Trophoblast cell (in vitro differentiated cells and primary cell): ENCODE measurements around the gene ZNF552.

ENCODE experiments used
- DNase-seq, 2 donors: peaks; one replicate each; pipeline ENCODE4 v3.0.0-alpha.2; 2016
- H2AFZ ChIP-seq: 2 replicates; pipeline ENCODE4 v1.6.1; 2013; ENCODE audit warnings: low read length, moderate library complexity, mild to moderate bottlenecking; ENCODE audit not compliant: insufficient read depth, poor library complexity
- H2AK5ac ChIP-seq: 2 replicates; pipeline ENCODE4 v1.6.1; 2013; ENCODE audit warnings: mild to moderate bottlenecking, low read length
- H2BK120ac ChIP-seq: 2 replicates; pipeline ENCODE4 v1.6.1; 2013; ENCODE audit warnings: low read length, mild to moderate bottlenecking, moderate library complexity; ENCODE audit not compliant: insufficient read depth, poor library complexity
- H2BK12ac ChIP-seq: 2 replicates; pipeline ENCODE4 v1.6.1; 2013; ENCODE audit warnings: mild to moderate bottlenecking, low read length, moderate library complexity
- H2BK5ac ChIP-seq: 2 replicates; pipeline ENCODE4 v1.6.1; 2013; ENCODE audit warnings: low read length, low read depth, moderate library complexity, mild to moderate bottlenecking; ENCODE audit not compliant: poor library complexity
- H3K14ac ChIP-seq: 2 replicates; pipeline ENCODE4 v1.6.1; 2013; ENCODE audit warnings: mild to moderate bottlenecking, low read length
- H3K18ac ChIP-seq: 2 replicates; pipeline ENCODE4 v1.6.1; 2013; ENCODE audit warnings: mild to moderate bottlenecking, low read length
- H3K23ac ChIP-seq: 2 replicates; pipeline ENCODE4 v1.6.1; 2013; ENCODE audit warnings: low read length
- H3K27ac ChIP-seq: 2 replicates; pipeline ENCODE4 v1.5.1; 2013; ENCODE audit warnings: low read depth, mild to moderate bottlenecking, inconsistent platforms, low read length, moderate library complexity
- H3K27me3 ChIP-seq: 2 replicates; pipeline ENCODE4 v1.6.1; 2013; ENCODE audit warnings: inconsistent platforms, mild to moderate bottlenecking, low read length, moderate library complexity; ENCODE audit not compliant: insufficient read depth
- H3K36me3 ChIP-seq, 2 experiments: 1 replicate in 1 of 2; 2 replicates in 1 of 2; pipeline ENCODE4 v1.6.1; 2013; ENCODE audit warnings: low read length in 2 of 2, mild to moderate bottlenecking in 2 of 2, moderate library complexity in 1 of 2; ENCODE audit not compliant: insufficient read depth in 2 of 2, control insufficient read depth in 1 of 2
- H3K4ac ChIP-seq: 2 replicates; pipeline ENCODE4 v1.6.1; 2013; ENCODE audit warnings: low read depth, mild to moderate bottlenecking, low read length, moderate library complexity
- H3K4me1 ChIP-seq, 2 experiments: 1 replicate in 1 of 2; 2 replicates in 1 of 2; pipeline ENCODE4 v1.6.1; 2013; ENCODE audit warnings: low read length in 2 of 2, mild to moderate bottlenecking in 2 of 2, moderate library complexity in 1 of 2; ENCODE audit not compliant: insufficient read depth in 2 of 2, control insufficient read depth in 1 of 2
- H3K4me2 ChIP-seq: 2 replicates; pipeline ENCODE4 v1.6.1; 2013; ENCODE audit warnings: inconsistent platforms, mild to moderate bottlenecking, low read length, moderate library complexity
- H3K4me3 ChIP-seq: 2 replicates; pipeline ENCODE4 v1.5.1; 2013; ENCODE audit warnings: mild to moderate bottlenecking, low read depth, low read length, inconsistent platforms
- H3K79me1 ChIP-seq: one replicate; pipeline ENCODE4 v1.6.1; 2013; ENCODE audit warnings: low read length
- H3K79me2 ChIP-seq: 2 replicates; pipeline ENCODE4 v1.6.1; 2013; ENCODE audit warnings: low read length, mild to moderate bottlenecking; ENCODE audit not compliant: control insufficient read depth, insufficient read depth, poor library complexity
- H3K9ac ChIP-seq: 2 replicates; pipeline ENCODE4 v1.6.1; 2013; ENCODE audit warnings: mild to moderate bottlenecking, low read length
- H3K9me3 ChIP-seq: 2 replicates; pipeline ENCODE4 v1.6.1; 2013; ENCODE audit warnings: low read depth, mild to moderate bottlenecking, control low read depth, inconsistent platforms, low read length; ENCODE audit not compliant: insufficient read depth
- H4K12ac ChIP-seq: 2 replicates; pipeline ENCODE4 v1.6.1; 2013; ENCODE audit warnings: low read depth, mild to moderate bottlenecking, low read length, moderate library complexity
- H4K8ac ChIP-seq: 2 replicates; pipeline ENCODE4 v1.6.1; 2013; ENCODE audit warnings: low read depth, mild to moderate bottlenecking, low read length, moderate library complexity
- H4K91ac ChIP-seq: one replicate; pipeline ENCODE4 v1.6.1; 2013; ENCODE audit warnings: low read depth, mild to moderate bottlenecking, low read length, moderate library complexity
- WGBS: extraction: QIAGEN DNeasy Blood & Tissue Kit; methylation state at CpG from one replicate; pipeline ENCODE4 v1.1.7; 2013; ENCODE audit warnings: missing lambda C conversion rate; ENCODE audit not compliant: insufficient read length, insufficient coverage; ENCODE audit errors: extremely low coverage; 5-methylcytosine and 5-hydroxymethylcytosine counted together

Gene ZNF552

DNA sequence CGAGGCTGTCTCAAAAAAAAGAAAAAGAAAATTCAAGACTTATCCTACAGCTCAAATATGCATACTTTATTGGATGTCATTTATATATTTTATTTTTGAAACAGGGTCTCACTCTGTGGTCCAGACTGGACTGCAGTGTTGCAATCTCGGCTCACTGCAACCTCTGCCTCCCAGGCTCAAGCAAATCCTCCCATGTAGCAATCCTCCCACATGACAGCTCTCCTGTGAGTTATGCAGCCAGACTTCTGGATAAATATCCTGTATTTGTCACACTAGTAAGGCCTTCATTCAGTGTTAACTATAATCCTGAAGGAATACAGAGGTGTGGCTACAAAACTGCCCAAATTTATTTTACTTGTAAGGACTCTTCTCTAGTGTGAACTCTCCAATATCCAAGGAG is 7.2 kb downstream of the ZNF552 start:
- Histone ChIP-seq H3K23ac (no peak overlapping the region), H3K4me2 (no peak overlapping the region), H4K12ac (no peak overlapping the region), H2BK12ac (no peak overlapping the region), H2BK120ac (no peak overlapping the region), H3K14ac (no peak overlapping the region), H3K18ac (no peak overlapping the region), H2AFZ (no peak overlapping the region), H3K9ac (no peak overlapping the region), H3K4ac (no peak overlapping the region), H3K9me3 (no peaks in the 10 kb centered on the region), H4K91ac (no peak overlapping the region), H3K4me1 (peaks cover 16% of the 10 kb centered on the region in 2 experiments), H3K79me1 (peaks cover 15% of the 10 kb centered on the region), H3K27ac (no peak overlapping the region), H3K36me3 (peaks cover 21 to 34% of the 10 kb centered on the region in 2 experiments), H3K4me3 (no peak overlapping the region), H2BK5ac (no peak overlapping the region), H3K27me3 (no peaks in the 10 kb centered on the region), H3K79me2 (peaks cover 1% of the 10 kb centered on the region), H4K8ac (no peak overlapping the region), H2AK5ac (no peak overlapping the region)
- WGBS: no CpG with 5 or more reads among the region's 2 CpGs
- DNase-seq: peak; percentile 67 to 78

DNA sequence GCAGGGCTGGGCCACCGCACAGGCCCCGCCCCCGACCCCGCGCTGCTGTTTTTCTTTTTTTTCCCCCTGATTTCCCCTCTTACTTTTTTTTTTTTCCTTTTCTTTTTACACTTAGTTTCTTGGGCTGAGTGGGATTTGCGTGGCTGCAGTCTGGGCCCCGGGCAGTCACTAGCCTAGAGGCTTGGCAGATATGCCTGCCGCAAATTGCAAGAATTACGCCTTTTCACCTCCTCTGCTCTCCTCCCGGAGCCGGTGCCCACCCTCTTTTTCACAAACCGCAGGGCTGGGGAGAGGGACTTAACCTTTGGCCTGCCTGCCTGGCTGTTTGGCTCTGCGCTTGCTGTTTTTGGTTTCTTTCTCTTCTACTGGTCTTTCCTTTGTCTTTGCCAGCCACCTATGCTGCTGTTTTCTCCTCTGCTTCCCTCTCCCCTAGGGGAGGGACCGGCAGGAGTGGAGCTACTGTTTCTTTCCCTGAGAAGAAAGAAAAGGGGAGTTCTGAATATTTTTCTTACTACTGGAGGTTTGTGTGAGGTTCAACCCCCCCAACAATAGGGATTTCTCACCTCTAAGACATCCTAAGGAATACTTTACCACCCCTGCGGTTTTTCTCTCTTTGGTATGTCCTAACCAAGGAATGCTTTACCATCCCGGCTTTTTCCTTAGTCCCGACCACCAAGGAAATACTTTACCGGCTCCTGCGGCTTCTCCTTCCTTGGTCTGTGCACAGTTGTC is 11.0 kb downstream of the ZNF552 start:
- H3K27ac ChIP-seq: peak overlapping the region; percentile 98
- H3K9me3 ChIP-seq: no peaks in the 10 kb centered on the region
- peak overlapping the region; percentile 6 for H3K4ac ChIP-seq
- peak overlapping the region; percentile 58 for H3K4me2 ChIP-seq
- no peak overlapping the region for H2BK12ac ChIP-seq
- no CpG with 5 or more reads among the region's 19 CpGs for whole genome bisulfite sequencing
- peak overlapping the region; percentile 96 for H2BK120ac ChIP-seq
- H4K91ac ChIP-seq: peak overlapping the region; percentile 96
- H3K36me3 ChIP-seq: peaks cover 9 to 18% of the 10 kb centered on the region in 2 experiments
- H3K4me3 ChIP-seq: peak overlapping the region; percentile 38
- H4K12ac ChIP-seq: peak overlapping the region; percentile 4
- H3K18ac ChIP-seq: peak overlapping the region; percentile 23
- H3K14ac ChIP-seq: peak overlapping the region; percentile 88
- H2AFZ ChIP-seq: no peak overlapping the region
- no peaks in the 10 kb centered on the region for H3K27me3 ChIP-seq
- H2AK5ac ChIP-seq: peak overlapping the region; percentile 81
- H2BK5ac ChIP-seq: peak overlapping the region; percentile 94
- H4K8ac ChIP-seq: peak overlapping the region; percentile 87
- peaks cover 4 to 12% of the 10 kb centered on the region in 2 experiments for H3K4me1 ChIP-seq
- H3K79me2 ChIP-seq: peaks cover 1% of the 10 kb centered on the region
- DNase-seq: peak; percentile 70 to 76
- H3K9ac ChIP-seq: peak overlapping the region; percentile 60
- no peak overlapping the region for H3K23ac ChIP-seq
- H3K79me1 ChIP-seq: peaks cover 15% of the 10 kb centered on the region

- Histone ChIP-seq H2BK12ac (no peak overlapping the region), H3K4me1 (peaks cover 9 to 15% of the 10 kb centered on the region in 2 experiments), H3K4me3 (no peak overlapping the region), H3K23ac (no peak overlapping the region), H3K4me2 (peak overlapping the region; percentile 58), H4K8ac (no peak overlapping the region), H4K12ac (no peak overlapping the region), H4K91ac (peak overlapping the region; percentile 96), H3K27me3 (no peaks in the 10 kb centered on the region), H3K79me2 (peaks cover 1% of the 10 kb centered on the region), H2AFZ (no peak overlapping the region), H3K4ac (no peak overlapping the region), H3K18ac (no peak overlapping the region), H3K79me1 (peaks cover 15% of the 10 kb centered on the region), H2BK5ac (peak overlapping the region; percentile 94), H3K14ac (no peak overlapping the region), H3K36me3 (peaks cover 7 to 13% of the 10 kb centered on the region in 2 experiments), H3K9me3 (no peaks in the 10 kb centered on the region), H3K27ac (peak overlapping the region; percentile 98), H2BK120ac (peak overlapping the region; percentile 15), H2AK5ac (no peak overlapping the region), H3K9ac (no peak overlapping the region)
- DNase-seq: no peak
- WGBS: no CpG with 5 or more reads among the region's 6 CpGs
Observed at GRCh38 chr19:57803265-57803593, 11.5 kb downstream of the ZNF552 start.

DNA sequence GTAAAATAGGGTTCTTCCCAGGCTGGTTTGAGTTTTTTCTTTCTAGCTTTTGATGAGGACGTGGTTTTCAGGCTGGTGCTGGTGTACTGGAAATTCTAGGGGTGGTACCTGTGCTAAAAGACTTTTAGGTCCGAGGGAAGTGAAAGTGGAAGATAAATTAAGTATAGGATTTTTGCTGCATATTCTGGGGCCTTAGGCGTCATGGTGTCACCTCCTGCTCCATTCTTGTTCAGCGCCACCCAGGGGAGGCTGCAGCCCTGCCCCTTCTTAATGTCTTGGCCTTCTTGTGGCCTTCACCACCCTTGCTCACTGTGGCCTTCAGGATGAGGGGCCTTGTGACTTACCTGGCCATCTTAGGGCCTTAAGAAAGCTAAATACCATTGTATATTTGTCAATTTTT is 12.4 kb downstream of the ZNF552 start:
- Histone ChIP-seq H3K4me2 (no peak overlapping the region), H2BK5ac (no peak overlapping the region), H3K4ac (no peak overlapping the region), H4K12ac (no peak overlapping the region), H3K9ac (no peak overlapping the region), H3K9me3 (no peaks in the 10 kb centered on the region), H2AFZ (no peak overlapping the region), H3K18ac (no peak overlapping the region), H2BK120ac (no peak overlapping the region), H2BK12ac (peak overlapping the region; percentile 51), H3K36me3 (peaks cover 4 to 7% of the 10 kb centered on the region in 2 experiments), H3K79me1 (peaks cover 15% of the 10 kb centered on the region), H3K4me3 (no peak overlapping the region), H3K27me3 (no peaks in the 10 kb centered on the region), H2AK5ac (no peak overlapping the region), H3K27ac (no peak overlapping the region), H3K14ac (no peak overlapping the region), H3K4me1 (peaks cover 9 to 15% of the 10 kb centered on the region in 2 experiments), H4K91ac (peak overlapping the region; percentile 61), H4K8ac (no peak overlapping the region), H3K23ac (no peak overlapping the region), H3K79me2 (peaks cover 1% of the 10 kb centered on the region)
- no CpG with 5 or more reads among the region's 4 CpGs for whole genome bisulfite sequencing
- DNase-seq: no peak
